Measurements from ENCODE around the gene KCNK7.
A peak's percentile ranks its signal among the peaks of the same experiment; 100 is the strongest.

Gene KCNK7

DNA sequence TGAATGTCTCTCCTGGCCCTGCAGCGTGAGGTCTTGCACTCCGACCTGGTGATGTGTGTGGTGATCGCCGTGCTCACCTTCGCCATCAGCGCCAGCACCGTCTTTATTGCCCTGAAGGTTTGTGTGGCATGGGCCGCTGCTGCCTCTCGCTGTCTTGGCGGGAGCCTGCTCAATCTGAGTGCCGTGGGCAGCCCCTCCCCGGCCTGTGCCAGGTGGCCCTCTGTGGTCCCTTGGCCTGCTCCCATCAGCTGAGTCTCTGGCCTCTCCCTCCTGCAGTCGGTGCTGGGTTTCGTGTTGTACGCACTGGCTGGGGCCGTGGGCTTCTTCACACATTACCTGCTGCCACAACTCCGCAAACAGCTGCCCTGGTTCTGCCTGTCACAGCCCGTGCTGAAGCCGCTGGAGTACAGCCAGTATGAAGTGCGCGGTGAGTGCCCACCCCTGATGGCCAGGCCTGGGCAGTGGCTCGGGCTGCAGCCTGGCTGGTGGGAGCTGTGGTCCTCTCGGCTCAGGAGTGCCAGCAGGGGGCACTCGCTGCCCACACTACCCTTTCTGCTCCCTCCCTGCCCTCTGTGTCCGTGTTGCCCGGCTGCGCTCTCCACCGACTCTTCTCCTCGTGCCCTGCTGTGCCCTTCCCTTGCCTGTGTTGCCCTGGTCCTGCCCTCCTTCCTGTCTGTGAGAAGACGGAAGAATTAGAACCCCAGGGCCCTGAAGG lies 30.2 kb upstream of the KCNK7 start:
- no peak for DNase-seq (ENCODE audit: low read depth in 2 of 2)

DNA sequence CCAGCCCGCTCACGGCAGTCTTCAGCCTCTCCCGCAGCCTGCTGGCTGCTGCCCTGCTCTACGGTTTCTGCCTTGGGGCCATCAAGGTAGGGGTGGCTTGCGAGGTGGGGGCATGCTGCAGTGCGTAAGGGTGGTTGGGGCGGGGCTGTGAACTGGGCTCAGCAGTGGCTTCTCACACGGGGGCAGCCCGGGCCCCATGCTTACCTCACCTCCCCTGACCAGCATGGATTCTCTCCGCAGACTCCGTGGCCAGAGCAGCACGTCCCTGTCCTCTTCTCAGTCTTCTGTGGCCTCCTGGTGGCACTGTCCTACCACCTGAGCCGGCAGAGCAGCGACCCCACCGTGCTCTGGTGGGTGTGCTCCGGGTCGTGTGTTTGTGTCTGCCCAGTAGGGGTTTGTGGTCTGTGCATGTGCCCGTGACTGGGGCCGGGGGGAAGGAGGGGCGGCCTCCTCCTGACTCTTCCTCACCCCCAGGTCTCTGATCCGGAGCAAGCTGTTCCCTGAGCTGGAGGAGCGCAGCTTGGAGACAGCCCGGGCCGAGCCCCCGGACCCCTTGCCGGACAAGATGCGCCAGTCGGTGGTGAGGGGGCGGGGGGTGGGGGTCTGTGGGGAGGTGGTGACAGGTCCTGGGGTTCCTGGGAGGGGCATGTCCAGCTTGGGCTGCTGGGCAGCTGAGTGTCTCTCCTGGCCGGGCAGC lies 29.5 kb upstream of the KCNK7 start:
- no peak for DNase-seq (ENCODE audit: low read depth in 2 of 2)

DNA sequence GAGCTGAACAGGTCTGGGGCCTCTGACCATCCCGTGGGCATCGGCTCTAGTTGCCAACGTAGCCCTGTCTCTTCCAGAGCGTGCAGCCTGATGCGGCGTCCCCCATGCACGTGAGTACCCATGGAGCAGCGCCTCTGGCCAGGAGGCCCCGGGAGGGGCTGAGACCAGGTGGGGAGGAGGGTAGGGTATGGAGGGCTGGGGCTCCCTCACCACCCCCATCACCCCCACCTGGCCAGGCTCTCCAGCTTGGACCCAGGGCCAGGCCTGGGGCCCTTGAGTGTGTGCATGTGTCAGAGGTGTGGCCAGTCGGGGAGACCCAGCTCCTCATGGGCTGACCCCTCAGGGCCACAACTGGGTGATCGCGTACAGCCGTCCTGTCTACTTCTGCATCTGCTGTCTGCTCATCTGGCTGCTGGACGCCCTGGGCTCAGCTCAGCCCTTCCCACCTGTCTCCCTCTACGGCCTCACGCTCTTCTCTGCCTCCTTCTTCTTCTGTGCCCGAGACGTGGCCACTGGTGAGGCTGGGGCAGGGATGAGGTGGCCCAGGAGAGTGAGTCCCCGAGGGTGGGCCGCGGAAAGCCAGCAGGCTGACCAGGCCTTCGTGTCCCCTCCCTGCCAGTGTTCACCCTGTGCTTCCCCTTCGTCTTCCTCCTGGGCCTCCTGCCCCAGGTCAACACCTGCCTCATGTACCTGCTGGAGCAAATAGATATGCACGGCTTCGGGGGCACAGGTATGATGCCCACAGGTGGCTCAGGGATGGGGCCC lies 28.4 kb upstream of the KCNK7 start:
- DNase-seq (ENCODE audit: low read depth in 2 of 2), result no peak

DNA sequence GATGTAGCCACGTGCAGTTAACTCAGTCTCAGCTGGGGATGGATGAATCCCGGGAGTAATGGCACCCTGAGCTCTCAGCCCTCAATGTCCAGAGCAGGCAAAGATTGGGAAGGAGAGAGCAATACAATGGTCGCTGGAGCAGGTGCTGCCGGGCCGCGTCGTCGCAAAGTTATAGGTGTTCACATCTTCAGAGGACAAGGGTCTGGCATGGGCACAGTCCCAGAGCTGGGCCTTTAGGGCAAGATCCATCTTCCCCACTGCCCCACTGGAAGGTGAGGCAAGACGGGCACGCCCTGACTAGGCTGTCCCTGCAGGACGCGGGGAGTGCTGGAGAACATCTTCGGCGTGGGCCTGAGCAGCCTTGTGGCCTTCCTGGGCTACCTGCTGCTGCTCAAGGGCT lies 27.6 kb upstream of the KCNK7 start:
- no peak for DNase-seq (ENCODE audit: low read depth in 2 of 2)

DNA sequence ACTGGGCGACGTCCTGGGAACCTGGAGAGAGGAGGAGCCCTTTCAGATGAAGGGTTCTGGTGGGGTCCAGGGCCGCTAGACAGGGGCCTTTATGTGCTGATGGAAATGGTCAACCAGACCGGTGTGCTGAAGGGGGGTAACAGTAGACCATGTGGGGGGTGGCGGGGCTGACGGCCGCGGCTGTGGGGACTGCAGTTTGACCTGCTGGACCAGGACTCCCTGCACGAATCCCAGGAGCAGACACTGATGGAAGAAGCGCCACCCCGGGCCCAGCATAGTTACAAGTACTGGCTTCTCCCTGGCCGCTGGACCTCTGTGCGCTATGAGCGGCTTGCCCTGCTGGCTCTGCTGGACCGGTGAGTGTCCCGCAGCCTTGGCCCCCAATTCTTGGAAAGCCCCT lies 26.4 kb upstream of the KCNK7 start:
- no peak for DNase-seq (ENCODE audit: low read depth in 2 of 2)

DNA sequence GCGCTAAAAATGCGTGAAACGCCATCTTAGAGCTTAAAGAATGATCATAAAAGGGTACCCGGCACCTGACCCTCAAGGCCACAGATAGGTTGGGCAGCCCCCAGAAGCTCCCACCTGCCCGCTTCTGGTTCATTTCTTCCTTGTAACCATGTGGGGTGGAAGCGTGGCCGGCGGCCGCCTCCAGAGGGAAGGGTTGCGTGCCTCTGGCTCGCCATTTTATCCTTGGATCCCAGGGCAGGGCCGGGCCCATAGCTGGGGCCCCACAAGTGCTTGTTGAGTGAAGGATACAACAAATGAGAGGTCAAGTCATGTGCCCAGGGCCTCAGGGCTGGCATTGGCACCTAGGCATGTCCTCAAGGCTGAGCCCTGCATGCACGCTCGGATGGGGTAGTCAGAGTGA lies 25.9 kb upstream of the KCNK7 start:
- DNase-seq (ENCODE audit: low read depth in 2 of 2), result no peak

DNA sequence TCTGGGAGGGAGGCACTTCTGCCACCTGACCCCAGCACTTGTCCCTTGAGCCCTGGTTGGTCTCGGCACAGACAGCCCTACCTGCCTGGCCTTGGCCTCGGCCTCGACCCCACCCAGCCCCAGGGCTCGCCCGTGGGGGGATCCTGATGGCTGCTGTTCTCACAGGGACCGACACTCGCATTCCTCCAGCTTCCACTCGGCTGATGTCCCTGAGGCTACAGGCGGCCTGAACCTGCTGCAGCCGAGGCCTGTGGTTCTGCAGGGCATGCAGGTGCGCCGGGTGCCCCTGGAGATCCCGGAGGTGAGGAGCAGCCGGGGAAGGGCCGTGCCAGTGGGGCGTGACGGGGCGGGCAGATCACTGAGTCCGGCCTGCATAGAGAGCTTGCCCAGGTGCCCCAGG lies 25.1 kb upstream of the KCNK7 start:
- no peak for DNase-seq (ENCODE audit: low read depth in 2 of 2)

DNA sequence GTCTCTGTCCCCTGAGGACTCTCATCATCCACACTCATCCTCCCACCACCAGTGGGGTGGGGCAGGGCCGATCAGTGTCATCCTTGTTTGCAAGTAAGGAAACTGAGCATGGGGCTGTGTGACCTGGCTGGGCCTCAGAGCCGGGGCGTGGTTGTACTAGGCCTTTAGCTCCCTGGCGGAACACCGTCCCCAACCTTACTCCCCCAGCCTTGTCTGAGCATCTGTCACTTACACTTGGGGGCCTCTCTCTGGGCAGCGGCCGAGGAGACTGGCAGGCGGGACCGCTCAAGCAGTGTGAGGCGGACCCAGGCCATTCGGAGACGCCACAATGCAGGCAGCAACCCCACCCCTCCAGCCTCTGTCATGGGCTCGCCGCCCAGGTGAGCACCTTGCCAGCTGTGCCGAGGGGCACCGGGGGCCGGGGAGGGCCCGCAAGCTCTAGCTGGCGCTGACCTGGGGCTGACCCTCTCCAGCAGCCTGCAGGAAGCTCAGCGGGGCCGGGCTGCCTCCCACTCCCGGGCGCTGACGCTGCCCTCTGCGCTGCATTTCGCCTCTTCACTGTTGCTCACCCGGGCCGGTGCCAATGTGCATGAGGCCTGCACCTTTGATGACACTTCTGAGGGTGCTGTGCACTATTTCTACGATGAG lies 23.8 kb upstream of the KCNK7 start:
- no peak for DNase-seq (ENCODE audit: low read depth in 2 of 2)

DNA sequence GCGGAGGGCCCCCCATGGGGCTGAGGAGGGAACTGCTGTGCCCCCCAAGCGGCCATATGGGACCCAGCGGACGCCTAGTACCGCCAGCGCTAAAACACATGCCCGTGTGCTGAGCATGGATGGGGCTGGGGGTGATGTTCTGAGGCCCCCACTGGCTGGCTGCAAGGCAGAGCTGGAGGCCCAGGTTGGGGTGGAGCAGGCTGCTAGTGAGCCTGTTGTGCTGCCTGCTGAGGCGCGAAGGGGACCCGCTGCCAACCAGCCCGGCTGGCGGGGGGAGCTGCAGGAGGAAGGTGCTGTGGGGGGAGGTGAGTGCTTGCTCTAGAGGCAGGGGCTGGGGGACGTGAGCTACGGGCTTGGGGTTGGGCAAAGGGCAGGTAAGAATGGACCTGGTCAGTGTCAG lies 23.2 kb upstream of the KCNK7 start:
- DNase-seq (ENCODE audit: low read depth in 2 of 2), result no peak

DNA sequence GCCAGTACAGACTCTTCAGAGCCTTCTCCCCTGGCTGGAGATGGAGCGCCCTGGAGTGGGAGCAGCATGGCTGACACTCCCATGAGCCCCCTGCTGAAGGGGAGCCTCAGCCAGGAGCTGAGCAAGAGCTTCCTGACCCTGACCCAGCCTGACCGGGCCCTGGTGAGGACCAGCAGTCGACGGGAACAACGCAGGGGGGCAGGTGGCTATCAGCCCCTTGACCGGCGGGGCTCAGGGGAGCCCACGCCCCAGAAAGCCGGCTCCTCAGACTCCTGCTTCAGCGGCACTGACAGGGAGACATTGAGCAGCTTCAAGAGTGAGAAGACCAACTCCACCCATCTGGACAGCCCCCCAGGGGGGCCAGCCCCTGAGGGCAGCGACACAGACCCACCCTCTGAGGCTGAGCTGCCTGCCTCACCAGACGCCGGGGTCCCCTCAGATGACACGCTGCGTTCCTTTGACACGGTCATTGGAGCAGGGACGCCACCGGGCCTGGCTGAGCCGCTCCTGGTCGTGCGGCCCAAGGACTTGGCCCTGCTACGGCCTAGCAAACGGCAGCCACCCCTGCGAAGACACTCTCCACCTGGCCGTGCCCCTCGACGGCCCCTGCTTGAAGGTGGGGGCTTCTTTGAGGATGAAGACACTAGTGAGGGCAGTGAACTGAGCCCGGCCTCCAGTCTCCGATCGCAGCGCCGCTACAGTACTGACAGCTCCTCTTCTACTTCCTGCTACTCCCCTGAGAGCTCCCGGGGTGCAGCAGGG lies 22.6 kb upstream of the KCNK7 start:
- no peak for DNase-seq (ENCODE audit: low read depth in 2 of 2)

DNA sequence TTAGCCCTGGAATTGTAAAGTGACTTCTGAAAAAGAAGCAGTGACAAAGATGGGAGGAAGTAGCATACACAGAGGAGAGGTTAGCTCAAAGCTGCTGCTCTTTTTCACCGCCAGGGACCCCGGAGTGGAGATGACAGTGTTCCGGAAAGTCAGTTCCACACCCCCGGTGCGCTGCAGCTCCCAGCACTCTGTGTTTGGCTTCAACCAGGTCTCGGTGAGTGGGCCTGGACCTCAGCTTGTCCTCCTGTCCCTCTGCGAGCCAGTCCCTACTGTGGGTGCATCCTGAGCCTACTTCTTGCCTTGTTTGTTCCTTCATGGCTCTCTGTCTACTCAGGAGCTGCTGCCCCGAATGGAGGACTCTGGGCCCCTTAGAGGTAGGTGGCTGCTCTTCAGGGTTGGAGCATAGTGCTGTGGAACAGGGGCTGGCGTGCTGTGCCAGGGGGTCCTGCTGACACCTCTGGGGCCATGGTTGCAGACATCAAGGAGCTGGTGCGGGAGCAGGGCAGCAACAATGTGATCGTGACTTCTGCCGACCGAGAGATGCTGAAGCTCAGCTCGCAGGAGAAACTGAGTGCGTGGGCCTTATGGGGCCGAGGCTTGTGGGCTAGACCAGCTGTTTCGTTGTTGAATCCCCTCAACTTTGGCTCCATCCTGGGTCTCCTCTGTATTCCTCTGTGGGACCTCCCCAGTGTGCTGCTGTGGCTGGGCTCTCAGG lies 21.7 kb upstream of the KCNK7 start:
- DNase-seq (ENCODE audit: low read depth in 2 of 2), result no peak

DNA sequence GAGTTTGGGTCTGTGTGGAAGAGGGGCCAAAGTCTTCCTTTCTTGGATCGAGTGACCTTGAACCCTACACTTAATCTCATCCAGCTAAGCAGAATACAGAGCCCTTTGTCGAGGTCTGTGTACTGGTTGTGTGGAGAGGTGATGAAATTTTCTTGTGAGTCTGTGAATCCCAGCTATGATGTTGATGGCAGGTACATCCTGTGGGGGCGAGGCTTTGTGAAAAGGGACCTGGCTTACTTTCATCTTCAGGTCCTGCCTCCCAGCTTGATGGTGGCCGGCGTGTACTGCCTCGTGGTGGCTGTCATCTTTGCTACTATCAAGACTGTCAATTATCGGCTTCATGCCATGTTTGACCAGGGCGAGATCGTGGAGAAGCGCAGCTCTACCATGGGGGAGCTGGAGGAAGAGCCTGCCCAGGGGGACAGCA lies 21.0 kb upstream of the KCNK7 start:
- no peak for DNase-seq (ENCODE audit: low read depth in 2 of 2)

DNA sequence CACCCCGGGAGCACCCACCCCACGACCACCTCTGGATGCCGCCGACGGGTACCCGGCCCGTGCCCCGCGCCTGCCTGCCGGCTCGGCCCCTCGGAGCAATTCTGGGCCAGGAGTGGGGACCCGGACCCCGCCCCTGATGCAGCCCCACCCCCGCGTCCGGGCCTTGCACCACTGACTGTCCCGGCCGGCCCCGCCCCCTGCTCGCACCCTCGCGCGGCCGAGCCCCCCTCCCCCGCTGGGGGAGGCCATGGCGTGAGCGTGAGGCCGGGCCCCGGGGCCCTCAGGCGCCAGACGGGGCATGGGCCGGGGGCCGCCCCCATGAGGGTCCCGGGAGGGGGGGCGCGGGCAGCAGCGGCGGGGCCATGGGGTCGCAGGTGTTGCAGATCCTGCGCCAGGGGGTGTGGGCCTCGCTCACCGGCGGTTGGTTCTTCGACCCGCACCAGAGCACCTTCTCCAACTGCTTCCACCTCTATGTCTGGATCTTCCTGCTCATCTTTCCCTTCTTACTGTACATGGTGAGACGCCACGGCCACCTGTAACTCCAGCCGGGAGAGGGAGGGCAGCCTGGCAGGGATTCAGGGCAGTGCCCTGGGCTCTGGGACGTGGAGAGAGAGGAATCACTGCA lies 20.5 kb upstream of the KCNK7 start:
- no peak for DNase-seq (ENCODE audit: low read depth in 2 of 2)

DNA sequence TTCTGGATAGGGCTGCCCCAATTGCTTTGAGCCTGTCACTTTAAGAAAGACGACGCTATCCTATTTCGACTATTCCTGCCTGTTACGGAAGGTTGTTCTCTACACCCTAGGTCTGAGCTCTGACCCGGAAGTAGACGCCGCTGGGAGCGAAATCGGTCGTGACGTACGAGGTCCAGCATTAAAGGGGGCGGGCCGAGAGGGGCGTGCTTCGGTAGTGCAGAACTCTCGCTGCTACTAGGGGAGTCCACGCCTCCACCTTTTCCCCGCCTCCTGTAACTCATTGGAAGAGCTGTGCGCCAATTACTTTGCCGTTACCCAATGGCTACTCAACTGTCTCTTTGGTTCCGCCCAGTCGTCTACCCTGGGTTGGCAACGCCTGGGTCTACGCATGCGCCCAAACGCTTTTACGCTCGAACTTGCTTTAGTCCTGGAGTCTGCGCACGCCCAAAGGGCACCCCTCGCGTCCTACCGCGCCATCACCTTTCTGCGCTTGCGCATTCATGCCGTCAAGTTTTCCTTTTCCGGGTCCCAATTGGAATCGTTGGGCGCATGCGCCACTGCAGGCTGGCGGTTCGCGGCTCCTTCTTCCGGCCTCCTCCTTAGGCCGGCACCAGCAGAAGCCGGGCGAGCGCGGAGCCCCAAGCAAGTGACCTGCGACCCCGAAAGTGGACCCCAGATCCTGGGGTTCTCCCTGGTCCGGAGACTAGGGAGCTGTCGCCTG lies 19.8 kb upstream of the KCNK7 start, which contains the start of gene PCNX3:
TSS of gene PCNX3 (plus strand) at position 548 of the 721 bp plus-strand sequence. CDS start 536 bp downstream, outside the sequence.
- peak; percentile 100 for DNase-seq (ENCODE audit: low read depth in 2 of 2)

DNA sequence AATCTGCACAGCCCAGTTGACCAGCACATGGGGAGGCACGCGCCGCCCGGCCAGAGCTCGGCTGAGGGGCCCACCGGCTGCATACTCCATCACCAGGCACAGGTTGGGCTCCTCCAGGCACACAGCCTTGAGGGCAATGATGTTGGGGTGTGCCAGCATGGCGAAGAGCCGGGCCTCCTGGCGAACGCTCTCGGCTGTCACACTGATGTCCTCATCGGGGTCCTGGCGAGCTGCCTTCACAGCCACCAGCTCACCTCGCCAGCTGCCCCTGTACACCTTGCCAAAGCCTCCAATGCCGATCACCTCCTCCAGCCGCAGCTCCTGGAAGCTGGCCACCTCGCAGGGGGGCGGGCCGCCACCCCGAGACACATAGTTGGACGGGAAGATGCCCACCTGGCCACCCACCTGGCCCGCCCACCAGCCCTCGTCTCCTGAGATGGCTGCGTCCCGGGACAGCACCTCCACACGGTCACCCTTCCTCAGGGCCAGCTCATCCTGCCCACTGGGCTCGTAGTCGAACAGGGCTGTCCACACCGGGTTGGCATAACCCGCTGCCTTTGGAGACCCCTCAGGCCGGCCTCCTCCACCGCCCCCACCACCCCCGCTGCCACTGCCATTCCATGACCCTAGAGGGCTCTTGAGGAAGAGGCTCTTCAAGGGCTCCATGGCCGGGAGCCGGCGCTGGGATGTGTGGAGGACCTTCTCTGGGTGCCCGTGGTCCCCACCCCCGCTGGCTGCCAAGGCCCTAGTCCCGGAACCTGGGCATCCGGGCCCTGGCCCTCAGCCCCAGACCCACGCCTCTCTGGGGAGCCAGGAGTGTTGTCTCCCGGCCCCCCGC lies 17.7 kb upstream of the KCNK7 start:
- DNase-seq (ENCODE audit: low read depth in 2 of 2), result no peak

DNA sequence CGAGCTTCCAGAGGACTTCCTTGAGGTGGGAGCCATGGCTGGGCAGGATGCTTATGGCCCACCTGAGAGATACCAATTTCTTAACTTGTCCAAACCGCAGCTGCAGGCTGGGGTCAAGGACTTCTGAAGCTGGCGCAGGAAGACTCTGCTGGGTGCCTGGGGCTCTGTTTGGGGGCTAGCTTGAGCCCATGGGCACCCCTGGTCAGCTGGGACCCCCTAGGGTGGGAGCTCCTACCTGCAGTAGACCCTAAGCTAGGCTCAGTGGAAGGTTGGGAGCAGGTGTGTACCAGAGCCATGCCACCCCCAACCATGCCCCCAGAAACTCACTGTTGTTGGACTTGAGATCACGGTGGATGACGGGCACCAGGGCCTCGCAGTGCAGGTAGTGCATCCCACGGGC lies 17.1 kb upstream of the KCNK7 start:
- DNase-seq (ENCODE audit: low read depth in 2 of 2), result no peak

DNA sequence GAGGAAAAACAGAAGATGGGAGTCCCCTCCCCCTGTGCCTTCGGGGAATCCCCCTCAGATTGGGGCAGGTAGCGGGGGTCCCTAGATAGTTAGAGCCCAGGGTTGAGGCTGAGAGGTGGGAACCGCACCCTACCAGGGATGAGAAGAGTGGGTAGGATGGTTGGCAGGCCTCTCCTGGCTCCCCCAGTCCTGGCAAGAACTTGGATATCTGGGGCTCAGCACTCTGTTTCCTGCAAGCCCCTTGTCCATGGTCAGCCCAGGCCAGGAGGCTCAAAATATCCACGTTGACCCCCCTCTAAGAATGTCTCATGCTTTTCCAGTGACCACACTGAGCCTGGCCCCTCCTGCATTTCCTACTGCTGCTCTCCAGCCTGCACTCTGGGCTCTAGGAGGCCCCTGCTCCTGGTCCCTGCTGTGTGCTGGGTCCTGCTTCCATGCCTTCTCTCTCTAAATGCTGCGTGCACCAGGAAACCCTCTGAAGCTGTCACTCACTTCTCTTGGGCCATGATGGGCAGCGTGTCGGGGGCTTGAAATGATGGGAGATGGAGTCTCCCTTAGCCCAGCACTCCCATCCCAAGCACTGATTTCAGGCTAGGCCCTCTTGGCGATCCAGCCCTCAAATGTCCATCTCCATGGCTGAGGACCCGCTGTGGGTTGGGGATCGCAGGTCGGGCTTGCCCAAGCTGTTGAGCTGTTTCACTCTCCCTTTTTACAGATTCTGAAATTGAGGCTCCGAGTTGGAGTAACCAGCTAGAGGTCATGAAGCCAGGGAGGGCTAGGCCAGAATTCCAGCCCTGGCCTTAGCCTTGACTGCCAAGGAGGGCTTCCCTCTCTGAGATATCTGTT lies 16.4 kb upstream of the KCNK7 start:
- no peak for DNase-seq (ENCODE audit: low read depth in 2 of 2)

All from activated CD8-positive, alpha-beta memory T cell treated with anti-CD3 and anti-CD28 coated beads for 4 hours (primary cell).